IPS-15b (cell line): ENCODE results near the gene IRGQ.
"Not testable (repeated sequence)": the region's sequence is repeated elsewhere in the genome, so short reads cannot be mapped to it uniquely, and the experiment has no call there.

Source experiments
- H3K27me3 ChIP-seq: one replicate; pipeline ENCODE4 v1.6.1; 2013; ENCODE audit warnings: low read length; ENCODE audit not compliant: control insufficient read depth, insufficient read depth
- H3K36me3 ChIP-seq: one replicate; pipeline ENCODE4 v1.6.1; 2013; ENCODE audit warnings: low read length; ENCODE audit not compliant: control insufficient read depth, insufficient read depth
- H3K4me1 ChIP-seq: one replicate; pipeline ENCODE4 v1.6.1; 2013; ENCODE audit warnings: mild to moderate bottlenecking, low read length; ENCODE audit not compliant: control insufficient read depth, insufficient read depth
- H3K4me3 ChIP-seq: one replicate; pipeline ENCODE4 v1.5.1; 2013; ENCODE audit warnings: low read depth, low read length
- H3K9ac ChIP-seq: one replicate; pipeline ENCODE4 v1.6.1; 2013; ENCODE audit warnings: low read depth, mild to moderate bottlenecking, low read length
- H3K9me3 ChIP-seq: one replicate; pipeline ENCODE4 v1.6.1; 2013; ENCODE audit warnings: mild to moderate bottlenecking, low read length; ENCODE audit not compliant: control insufficient read depth, insufficient read depth

IRGQ gene

DNA sequence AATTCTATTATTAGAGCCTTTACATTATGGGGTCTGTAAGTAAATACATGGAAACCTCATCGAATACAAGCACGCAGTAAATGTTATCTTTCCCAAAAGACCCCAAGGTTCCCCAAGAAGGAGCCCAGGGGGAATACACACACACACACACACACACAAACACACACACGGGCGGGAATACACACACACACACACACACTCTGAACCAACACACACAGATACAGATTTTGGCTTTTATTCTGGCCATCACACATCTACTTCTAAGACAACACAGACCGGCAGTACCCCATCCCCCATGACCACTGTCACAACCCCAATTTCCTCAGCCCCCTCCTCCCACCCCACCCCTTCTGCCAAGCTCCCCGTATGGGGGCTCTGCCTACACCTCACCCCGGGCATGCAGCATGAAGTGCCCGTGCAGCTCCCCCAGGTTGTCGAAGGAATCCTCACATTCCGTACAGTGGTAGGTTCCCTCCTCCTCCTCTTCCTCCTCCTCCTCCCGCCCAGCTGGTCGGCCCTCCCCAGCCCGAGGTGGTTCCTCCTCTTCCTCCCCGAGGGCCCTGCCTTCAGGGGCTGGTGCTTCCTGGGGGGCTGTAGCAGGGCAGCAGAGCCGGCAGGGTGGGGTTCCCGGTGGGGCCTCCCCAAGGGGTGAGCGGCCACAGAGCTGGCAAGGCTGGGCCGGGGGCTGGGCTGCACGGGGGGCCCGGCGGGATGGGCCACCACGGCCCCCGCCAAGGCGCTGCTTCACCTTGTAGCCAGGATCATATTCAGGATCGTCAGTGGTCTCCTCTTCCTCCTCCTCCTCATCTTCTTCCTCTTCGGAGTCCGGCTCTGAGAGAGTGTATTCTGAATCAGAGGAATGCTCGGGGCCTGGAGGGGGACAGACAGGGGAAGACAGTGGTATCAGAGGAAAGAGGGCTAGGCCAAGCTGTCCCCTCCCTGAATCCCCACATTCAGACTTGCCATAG, 11.6 kb upstream of the IRGQ start:
- H3K4me1 ChIP-seq, result no peaks in the 10 kb centered on the region
- no peaks in the 10 kb centered on the region for H3K27me3 ChIP-seq
- no peak overlapping the region for H3K4me3 ChIP-seq
- no peaks in the 10 kb centered on the region for H3K36me3 ChIP-seq
- peak overlapping the region; percentile 24 for H3K9ac ChIP-seq
- no peaks in the 10 kb centered on the region for H3K9me3 ChIP-seq

GRCh38 chr19:43606569-43607229, 10.8 kb upstream of the IRGQ start:
- Histone ChIP-seq H3K4me3 (no peak overlapping the region), H3K4me1 (no peaks in the 10 kb centered on the region), H3K27me3 (no peaks in the 10 kb centered on the region), H3K9ac (no peak overlapping the region), H3K36me3 (no peaks in the 10 kb centered on the region), H3K9me3 (no peaks in the 10 kb centered on the region)

DNA sequence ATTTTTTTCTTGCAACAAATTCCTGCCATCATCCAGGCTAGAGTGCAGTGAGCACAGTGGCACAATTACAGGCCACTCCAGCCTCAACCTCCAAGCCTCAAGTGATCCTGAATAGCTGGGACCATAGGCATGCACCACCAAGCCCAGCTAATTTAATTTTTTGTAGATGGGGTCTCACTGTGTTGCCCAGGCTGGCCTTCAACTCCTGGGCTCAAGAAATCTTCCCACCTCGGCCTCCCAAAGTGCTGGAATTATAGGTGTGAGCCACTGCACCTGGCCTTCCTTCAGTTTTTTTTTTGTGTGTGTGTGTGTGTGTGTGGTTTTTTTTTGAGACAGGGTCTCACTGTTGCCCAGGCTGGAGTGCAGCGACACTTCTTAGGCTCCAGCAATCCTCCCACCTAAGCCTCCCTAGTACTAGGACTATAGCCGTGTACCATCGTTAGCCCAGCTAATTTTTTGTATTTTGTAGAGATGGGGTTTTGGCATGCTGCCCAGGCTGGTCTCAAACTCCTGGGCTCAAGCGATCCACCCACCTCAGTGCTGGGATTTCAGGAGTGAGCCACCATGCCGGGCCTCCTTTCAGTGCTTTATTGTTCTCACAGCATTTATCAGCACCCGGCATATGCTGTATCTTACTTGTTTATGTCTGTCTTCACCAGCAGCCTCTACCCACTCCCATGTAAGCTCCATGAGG, 10.1 kb upstream of the IRGQ start:
- Histone ChIP-seq H3K36me3 (no peaks in the 10 kb centered on the region), H3K4me1 (no peaks in the 10 kb centered on the region), H3K9ac (no peak overlapping the region), H3K4me3 (no peak overlapping the region), H3K27me3 (no peaks in the 10 kb centered on the region), H3K9me3 (no peaks in the 10 kb centered on the region)

- not testable (repeated sequence) for H3K27me3 ChIP-seq, H3K36me3 ChIP-seq, H3K9ac ChIP-seq, H3K4me1 ChIP-seq, H3K9me3 ChIP-seq, H3K4me3 ChIP-seq
Measured at GRCh38 chr19:43600326-43600725, 4.4 kb upstream of the IRGQ start.

- H3K4me3 ChIP-seq, result no peak overlapping the region
- H3K4me1 ChIP-seq, result peaks cover 7% of the 10 kb centered on the region
- H3K27me3 ChIP-seq, result no peaks in the 10 kb centered on the region
- no peaks in the 10 kb centered on the region for H3K9me3 ChIP-seq
- no peak overlapping the region for H3K9ac ChIP-seq
- peaks cover 7% of the 10 kb centered on the region for H3K36me3 ChIP-seq
Measured at GRCh38 chr19:43599635-43600295, 3.8 kb upstream of the IRGQ start.

- Histone ChIP-seq H3K9ac (no peak overlapping the region), H3K36me3 (peaks cover 9% of the 10 kb centered on the region)
Measured at GRCh38 chr19:43598445-43599240, 2.7 kb upstream of the IRGQ start.

DNA sequence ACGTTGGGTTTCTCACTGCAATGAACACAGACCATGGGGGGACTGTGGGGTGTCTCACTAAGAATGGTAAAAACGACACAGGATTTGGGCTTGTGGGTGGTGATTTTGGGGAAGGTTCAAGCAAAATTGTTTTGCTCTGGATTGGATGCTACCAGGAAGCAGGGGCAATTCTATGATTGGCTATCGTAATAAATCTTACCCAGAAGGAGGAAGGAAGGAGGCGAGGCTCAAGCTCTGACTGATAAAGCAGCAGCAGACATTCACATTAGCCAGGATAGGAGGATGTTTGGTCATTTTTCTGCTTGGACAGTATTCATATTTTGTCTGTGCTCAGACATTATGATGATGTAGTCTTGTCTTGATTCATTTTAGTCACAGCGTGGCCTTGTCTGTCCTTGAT, 1.9 kb upstream of the IRGQ start:
- H3K36me3 ChIP-seq, result peaks cover 15% of the 10 kb centered on the region
- H3K9me3 ChIP-seq, result no peaks in the 10 kb centered on the region
- H3K4me1 ChIP-seq, result peaks cover 7% of the 10 kb centered on the region
- H3K4me3 ChIP-seq, result no peak overlapping the region
- no peak overlapping the region for H3K9ac ChIP-seq
- H3K27me3 ChIP-seq, result no peaks in the 10 kb centered on the region

More at GRCh38 chr19:43598445-43599240, 2.7 kb upstream of the IRGQ start:
- H3K4me1 ChIP-seq, result peaks cover 7% of the 10 kb centered on the region
- H3K4me3 ChIP-seq, result no peak overlapping the region
- H3K9me3 ChIP-seq, result no peaks in the 10 kb centered on the region
- no peaks in the 10 kb centered on the region for H3K27me3 ChIP-seq

- H3K4me3 ChIP-seq, result peak overlapping the region; percentile 98
- H3K27me3 ChIP-seq, result no peaks in the 10 kb centered on the region
- H3K4me1 ChIP-seq, result peaks cover 7% of the 10 kb centered on the region
- no peaks in the 10 kb centered on the region for H3K9me3 ChIP-seq
- H3K9ac ChIP-seq, result peak overlapping the region; percentile 94
- H3K36me3 ChIP-seq, result peaks cover 23% of the 10 kb centered on the region
Measured at GRCh38 chr19:43596842-43597461, 1.0 kb upstream of the IRGQ start.

DNA sequence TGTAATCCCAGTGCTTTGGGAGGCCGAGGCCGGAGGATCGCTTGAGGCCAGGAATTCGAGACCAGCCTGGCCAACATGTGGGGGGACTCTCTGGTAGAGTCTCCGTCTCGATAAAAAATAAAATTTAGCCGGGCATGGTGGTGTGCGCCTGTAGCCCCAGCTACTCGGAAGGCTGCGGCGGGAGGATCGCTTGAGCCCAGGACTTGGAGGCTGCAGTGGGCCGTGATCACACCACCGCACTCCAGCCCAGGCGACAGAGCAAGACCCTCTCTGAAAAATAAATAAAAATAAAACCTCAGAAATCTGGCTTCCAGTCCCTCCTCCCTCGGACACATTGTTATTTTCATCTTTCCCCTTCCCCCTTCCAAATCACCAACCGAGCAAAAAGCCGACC, 332 bp downstream of the IRGQ start:
- no peaks in the 10 kb centered on the region for H3K27me3 ChIP-seq
- no peaks in the 10 kb centered on the region for H3K9me3 ChIP-seq
- H3K4me1 ChIP-seq, result peaks cover 7% of the 10 kb centered on the region
- H3K36me3 ChIP-seq, result peaks cover 27% of the 10 kb centered on the region
- H3K4me3 ChIP-seq, result peak overlapping the region; percentile 78
- peak overlapping the region; percentile 37 for H3K9ac ChIP-seq

DNA sequence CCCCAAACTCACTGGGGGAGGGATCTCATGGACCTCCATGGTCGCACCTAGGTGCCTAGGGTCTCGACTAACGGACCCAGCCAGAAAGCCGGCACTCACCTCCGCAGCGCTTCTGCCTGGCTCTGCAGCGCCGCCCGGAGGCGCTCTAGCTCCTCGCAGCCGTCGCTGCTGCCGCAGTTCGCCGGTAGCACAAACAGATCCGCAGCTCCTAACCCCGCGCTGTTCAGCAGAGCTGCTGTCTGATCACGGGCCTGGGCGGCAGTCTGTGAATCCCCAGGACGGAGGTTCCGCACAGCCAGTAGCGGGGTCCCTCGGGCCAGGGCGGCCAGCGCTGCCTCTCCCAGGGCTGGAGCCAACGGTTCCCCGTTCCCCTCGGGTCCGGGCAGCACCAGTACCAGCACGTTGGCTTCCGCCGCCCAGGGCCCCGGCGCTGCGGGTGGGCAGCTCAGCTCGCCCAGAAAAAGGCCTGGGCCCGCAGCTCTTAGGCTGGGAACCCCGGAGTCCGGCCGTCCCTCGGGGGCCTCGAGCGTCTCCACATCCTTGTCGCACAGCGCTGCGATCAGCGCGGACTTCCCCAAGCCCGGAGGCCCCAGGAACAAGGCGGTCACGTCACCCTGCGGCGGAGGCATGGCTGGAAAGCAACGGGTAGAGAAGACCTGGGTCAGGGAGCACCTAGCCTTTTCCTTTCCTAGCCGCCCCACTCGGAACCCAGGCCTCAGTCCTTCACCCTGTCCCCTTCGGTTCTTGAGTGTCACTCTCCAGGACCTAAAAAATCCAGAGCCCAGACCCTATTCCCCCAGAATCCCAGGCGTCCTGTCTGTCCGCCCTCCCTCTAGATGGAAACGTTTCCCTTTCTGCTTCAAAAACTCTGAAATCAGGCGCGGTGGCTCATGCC, 977 bp downstream of the IRGQ start:
- Histone ChIP-seq H3K36me3 (peaks cover 27% of the 10 kb centered on the region), H3K4me1 (peaks cover 7% of the 10 kb centered on the region)

More for the DNA sequence above, 977 bp downstream of the IRGQ start:
- Histone ChIP-seq H3K9ac (peak overlapping the region; percentile 37), H3K9me3 (no peaks in the 10 kb centered on the region), H3K27me3 (no peaks in the 10 kb centered on the region), H3K4me3 (peak overlapping the region; percentile 78)
